MV-4-11 (cell line): Measurements from ENCODE around the gene DCTN3.
"Not testable (repeated sequence)": the region's sequence is repeated elsewhere in the genome, so short reads cannot be mapped to it uniquely, and the experiment has no call there.

Experiments
- DNase-seq: peaks from one replicate; lab custom pipeline; 2025; lab: John Stamatoyannopoulos, UW

Gene DCTN3

DNA sequence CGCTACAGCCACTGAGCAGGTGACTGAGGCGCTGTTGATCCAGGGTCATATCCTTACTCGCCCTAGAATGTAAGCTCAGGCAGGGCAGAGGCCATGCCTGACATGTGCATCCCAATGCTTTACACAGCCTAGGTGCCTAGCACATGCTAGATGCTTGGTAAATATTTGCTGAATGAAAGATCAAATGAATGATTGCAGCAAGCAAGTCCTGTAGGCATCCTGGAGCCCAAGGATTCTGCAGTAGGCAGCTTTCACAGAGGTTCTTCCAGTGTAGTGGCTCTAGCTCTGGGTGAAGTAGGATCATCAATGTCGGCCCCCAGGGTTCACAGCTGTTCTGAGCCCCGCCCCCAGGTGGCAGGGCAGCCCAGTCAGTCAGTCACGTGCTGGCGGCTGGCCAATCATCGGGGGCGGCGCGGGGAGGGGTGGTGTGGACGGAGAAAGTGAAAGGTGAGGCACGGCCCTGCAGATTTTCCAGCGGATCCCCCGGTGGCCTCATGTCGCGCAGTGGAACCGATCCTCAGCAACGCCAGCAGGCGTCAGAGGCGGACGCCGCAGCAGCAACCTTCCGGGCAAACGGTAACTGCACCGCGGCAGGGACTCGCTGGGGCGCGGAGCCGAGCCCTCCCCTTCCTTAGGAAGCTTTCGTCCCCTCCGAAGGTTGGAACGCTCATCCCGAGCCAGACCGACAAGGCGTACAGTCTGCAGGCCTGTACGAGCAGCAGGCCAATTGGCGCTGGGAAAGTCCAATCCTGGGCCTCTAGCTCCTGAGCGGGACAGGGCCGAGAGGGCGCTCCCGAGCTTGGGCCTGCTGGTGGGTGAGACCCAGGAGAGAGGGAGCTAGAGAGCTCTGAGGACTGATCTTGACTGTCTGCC, 26.2 kb upstream of the DCTN3 start, which contains the start of gene GALT:
Gene GALT (plus strand): TSS at position 465 of the 873 bp plus-strand sequence. CDS start 30 bp downstream, at position 495.
- peak; percentile 81 for DNase-seq

GRCh38 chr9:34644766-34645314, 24.5 kb upstream of the DCTN3 start:
- DNase-seq, result no peak

DNA sequence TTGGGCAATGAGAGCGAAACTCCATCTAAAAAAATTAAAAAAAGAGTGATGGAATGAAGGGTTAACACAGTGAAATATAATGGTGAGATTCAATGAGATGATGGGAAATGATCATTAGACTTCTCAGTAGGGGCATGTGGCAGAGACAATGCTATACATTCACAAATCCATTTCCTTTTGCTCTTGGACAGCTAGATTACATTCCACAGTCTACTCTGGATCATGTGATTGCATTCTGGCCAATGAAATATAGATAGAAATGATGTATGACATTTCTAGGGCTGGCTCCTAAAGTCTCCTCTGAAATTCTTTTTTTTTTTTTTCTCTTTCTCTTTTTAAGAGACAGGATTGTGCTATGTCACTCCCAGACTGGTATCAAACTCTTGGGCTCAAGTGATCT, 22.4 kb upstream of the DCTN3 start:
- no peak for DNase-seq

GRCh38 chr9:34639322-34639721, 19.0 kb upstream of the DCTN3 start:
- DNase-seq, result not testable (repeated sequence)

GRCh38 chr9:34638138-34638445, 17.8 kb upstream of the DCTN3 start:
- no peak for DNase-seq

GRCh38 chr9:34637356-34638137, 17.3 kb upstream of the DCTN3 start, which contains the start of gene SIGMAR1:
TSS of gene SIGMAR1 (minus strand) at chr9:34637787. CDS start at chr9:34637697, 90 bp downstream.
- peak; percentile 84 for DNase-seq

DNA sequence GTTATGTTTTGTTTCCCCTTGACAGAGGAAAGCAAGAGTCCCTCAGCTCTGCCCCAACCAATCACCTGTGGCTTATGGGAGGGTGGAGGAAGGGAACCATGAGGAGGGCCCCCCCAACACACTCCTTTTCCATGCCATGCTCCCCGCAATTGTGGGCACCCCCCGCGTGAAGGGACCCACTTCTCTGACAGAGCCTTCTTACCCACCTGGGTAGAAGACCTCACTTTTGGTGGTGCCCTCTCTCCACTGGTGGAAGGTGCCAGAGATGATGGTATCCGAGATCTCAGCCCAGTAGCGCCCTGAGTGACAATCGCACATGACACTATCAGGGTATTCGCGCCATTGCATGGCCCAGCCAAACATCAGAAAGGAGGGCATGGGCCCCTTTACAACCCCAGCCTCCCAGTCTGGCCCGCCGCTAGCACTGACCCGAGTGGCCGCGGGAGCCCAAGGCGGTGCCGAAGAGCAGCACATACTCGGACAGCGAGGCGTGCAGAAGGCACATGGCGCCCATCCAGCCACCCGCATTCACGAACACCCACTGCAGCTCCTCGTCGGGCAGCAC, 16.6 kb upstream of the DCTN3 start:
- no peak for DNase-seq

GRCh38 chr9:34635556-34635955, 15.3 kb upstream of the DCTN3 start:
- no peak for DNase-seq

- DNase-seq, result no peak
Observed at GRCh38 chr9:34634551-34635248, 14.4 kb upstream of the DCTN3 start.

DNA sequence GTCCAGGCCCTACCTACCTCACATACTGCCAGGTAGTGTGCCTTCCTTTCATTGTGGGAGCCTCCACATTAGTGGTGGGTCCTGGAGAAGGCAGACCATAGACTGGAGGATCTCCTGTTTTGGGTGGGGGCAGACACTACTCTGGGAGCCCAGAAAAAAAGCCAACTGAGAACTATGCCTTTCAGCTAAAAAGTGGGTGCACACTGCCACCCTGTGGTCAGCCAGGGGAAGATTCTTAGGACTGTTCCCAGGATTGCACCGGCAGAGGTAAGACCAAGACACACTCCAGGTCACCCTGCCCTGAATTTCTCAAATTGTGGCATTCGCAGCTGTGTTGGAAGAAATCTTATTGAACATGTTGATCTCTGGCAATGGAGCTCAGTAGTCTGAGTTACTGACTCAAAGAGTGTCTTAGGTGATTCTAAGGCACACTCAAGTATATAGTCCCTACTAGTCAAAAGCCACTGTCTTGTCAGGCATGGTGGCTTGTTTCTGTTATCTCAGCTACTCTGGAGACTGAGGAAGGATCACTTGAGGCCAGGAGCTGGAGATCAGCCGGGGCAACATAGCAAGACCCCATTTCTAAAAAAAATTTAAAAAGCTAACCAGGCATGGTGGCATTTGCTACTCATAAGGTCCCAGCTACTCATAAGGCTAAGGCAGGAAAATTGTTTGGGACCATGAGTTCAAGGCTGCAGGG, 13.7 kb upstream of the DCTN3 start:
- peak; percentile 67 for DNase-seq

DNA sequence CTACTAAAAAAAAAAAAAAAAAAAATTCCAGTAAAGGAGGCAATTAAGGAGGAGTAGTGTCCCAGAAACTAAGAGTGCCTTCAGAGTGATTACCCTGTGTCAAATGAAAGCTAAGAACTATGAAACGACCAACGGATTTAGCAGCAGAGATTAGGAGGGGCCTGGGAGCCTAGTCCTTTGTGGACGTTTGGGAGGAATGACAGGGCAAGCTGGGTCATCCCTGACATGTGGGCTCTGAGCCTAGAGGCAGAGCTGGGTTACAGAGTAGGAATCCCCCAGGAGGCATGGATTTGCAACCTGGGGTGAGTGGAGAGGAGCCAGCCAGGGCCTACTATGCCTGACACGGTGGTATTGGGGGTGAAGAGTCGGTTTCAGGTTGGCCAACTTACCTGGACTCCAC, 12.9 kb upstream of the DCTN3 start:
- DNase-seq, result no peak

DNA sequence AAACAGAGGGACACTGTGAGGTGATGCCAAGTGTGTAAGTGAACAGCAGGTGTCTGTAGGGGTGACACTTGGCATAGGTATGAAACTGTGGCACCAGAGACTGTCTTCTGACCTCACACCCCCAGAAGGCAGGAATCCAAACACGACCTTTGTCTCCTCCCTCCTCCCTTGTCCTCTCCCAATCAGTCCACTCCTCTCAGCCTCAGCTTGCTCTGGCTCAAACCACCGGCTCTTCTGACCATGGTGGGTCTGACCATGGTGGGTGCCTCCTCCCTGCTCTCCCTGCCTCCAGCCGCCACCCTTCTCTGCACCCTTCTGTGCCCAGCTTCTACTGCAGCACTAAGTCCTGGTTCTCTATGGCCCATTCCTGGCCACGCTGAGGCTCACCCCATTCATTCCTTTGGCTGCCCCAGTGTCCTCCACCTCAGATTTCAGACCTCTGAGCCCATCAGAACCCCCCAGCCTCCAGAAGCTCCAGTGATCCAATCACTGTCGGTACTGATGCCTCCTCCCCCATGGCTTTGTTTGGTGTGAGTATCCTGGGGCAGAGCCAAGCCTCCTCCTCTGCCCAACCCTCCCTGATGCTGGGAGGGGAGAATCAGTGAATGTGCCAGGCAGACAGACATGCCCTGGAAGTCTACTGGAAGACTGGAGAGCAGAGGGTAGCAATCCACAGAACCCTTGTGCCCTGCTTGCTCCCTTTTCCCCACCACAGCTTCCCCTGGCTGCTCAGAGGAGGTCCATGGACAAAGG, 10.3 kb upstream of the DCTN3 start:
- DNase-seq, result no peak

- DNase-seq, result no peak
Observed at GRCh38 chr9:34629491-34629808, 9.2 kb upstream of the DCTN3 start.

- no peak for DNase-seq
Observed at GRCh38 chr9:34628656-34629490, 8.6 kb upstream of the DCTN3 start, which contains the start of gene ARID3C. TSS of gene ARID3C (minus strand) at chr9:34629066. CDS start at chr9:34628014, 1,052 bp downstream.

DNA sequence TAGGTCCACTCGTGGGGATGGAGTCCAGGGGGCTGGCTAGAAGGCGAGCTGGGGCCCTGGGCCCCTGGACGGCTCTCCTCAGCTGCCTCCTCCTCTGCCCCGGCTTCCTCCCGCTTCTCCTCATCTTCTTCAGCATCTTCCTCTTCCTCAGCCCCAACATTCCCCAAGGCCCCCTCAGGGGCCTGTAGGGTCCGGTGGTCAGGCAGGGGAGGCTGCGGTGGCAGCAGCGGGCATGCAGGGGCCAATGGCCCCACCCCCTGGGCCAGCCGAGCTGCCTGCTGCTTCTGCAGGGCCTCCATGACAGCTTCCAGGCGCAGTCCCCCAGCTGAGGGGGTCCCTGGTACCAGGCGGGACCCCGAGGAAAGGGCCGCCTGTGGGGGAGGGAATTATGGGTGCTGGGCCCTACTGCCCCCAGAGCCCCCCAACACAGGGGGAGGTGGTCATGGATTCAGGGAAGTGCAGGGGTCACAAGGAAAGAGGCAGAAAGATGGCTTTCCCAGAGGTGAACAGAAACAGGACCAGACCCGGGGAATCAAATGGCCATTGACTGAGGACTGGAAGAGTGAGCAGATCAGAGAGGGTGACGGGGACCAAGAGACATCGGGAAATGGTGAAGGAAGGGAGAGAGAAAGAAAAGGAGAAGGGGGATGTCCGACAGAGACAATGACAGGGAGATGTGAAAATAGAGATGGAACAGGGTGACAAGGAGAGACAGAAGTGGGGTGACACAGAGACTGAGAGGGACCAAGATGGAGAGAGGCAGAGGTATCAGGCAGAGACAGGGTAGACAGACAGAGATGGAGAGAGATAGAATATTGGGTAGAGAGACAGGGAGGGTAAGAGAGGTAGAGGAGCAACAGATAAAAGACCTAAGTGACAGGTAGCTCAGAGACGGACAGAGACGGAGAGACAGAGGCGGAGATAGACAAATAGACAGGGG, 7.7 kb upstream of the DCTN3 start:
- DNase-seq, result no peak

DNA sequence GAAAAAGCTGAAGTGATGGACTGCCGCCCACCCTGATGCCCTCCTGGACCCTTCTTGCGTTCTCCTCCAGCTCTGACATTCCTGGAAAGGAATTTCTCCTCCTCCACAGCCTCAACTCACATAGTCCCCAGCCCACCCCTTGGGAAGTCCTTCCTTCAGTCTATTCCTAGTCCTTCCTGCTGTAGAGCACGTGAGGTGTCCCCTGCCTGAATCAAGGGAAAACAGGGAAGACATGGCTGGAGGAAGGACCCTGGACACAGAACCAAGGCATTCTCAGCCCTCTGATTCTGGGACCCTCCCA, 4.8 kb upstream of the DCTN3 start:
- no peak for DNase-seq

DNA sequence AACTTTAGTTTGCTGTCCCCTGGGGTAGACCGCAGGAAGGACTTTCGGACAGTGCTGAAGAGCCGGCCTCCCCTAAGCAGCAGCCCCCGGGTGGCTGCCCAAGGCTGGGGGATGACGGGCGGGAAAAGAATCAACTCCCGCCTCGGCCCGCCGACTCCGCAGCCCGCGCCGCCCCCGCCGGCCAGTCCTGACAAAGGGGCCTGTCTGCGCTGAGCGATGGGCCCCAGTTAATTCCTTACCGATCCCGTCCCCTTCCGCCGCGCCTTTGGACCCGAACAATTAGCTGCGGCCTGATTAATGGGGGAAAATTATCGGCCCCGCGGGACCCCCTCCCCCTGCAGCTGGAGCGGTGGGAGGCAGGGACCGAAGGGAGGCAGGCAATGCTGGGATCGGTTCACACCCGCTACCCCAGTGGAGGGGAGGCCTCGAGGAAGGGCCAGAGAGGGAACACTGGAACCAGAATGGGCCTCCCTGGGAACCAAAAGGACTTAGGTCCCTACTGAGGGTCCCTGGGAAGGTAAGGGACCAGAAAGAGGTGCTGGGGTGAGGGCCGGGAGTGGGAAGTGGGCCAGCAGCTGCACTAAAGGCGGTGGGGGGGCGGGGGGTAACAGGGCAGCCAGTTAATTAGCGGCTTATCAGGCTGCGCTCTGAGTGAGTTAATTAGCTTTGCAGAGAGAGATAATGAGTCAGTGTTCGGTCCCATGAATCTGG, 4.3 kb upstream of the DCTN3 start:
- no peak for DNase-seq
